Measurements from ENCODE around the gene ZSCAN16. TPM values are rescaled to one million over a fixed set of nuclear protein-coding genes. Genes with fewer than 3 reads are reported as not detected.
"Not testable (repeated sequence)": the region's sequence is repeated elsewhere in the genome, so short reads cannot be mapped to it uniquely, and the experiment has no call there.

Gene ZSCAN16
- total and polyA plus RNA-seq, 4 donors = 4.4 to 7.3 (median 4.7) TPM

DNA sequence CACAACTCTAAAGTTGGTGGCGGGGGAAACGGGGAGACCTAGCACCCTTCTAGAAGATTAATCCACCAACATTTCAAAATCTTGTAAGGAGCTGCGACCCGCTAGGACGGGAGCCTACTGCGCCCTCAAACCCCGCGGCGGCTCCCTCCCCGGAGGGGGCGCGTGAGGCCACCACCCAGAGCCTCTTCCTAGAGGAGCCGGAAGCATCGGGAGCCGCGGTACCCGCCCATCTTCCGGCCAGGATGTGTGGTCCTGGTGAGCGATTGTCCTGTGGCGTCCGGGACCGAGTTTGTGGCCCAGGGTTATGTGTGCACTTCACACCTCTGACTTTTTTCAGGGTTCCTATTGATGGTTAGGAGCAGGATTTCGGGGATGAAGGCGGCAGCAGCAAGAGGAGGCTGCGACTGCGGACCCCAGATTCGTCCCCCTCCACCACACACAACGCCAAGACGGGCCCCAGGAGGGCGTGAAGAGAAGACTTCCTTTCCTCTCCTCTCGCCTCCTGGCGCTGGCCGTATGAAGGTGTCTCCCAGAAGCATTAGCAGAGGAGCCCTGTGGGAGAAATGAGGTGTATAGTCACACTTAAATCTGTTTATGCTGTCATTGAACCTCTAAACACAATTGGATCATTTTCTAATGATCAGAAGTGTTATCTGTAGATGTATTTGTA is 33.4 kb upstream of the ZSCAN16 start:
- Histone ChIP-seq H3K4me3 (ENCODE audit: low read length in 2 of 2) (peak overlapping the region in 1 of 2 donors; percentile 18), H3K27me3 (ENCODE audit: control insufficient read depth in 1 of 2, insufficient read depth in 2 of 2, low read length in 1 of 2) (no peaks in the 10 kb centered on the region), H3K36me3 (ENCODE audit: control insufficient read depth in 1 of 2, insufficient read depth in 2 of 2, low read length in 1 of 2) (no peaks in the 10 kb centered on the region), H3K9me3 (ENCODE audit: control insufficient read depth, low read length) (peaks cover 7% of the 10 kb centered on the region), H3K27ac (ENCODE audit: low read depth in 1 of 2, low read length in 2 of 2) (no peak overlapping the region), H3K4me1 (ENCODE audit: control insufficient read depth in 1 of 2, insufficient read depth in 2 of 2, low read length in 2 of 2) (no peaks in the 10 kb centered on the region)
- peak in 1 of 2 donors; percentile 75 for DNase-seq
- intact Hi-C loops (cut with DNase I) = no loop called here
- no peak for ATAC-seq (ENCODE audit: low FRiP score)
- 7 to 12% methylated on average over 33 of the region's 33 CpGs for WGBS, 2 donors

DNA sequence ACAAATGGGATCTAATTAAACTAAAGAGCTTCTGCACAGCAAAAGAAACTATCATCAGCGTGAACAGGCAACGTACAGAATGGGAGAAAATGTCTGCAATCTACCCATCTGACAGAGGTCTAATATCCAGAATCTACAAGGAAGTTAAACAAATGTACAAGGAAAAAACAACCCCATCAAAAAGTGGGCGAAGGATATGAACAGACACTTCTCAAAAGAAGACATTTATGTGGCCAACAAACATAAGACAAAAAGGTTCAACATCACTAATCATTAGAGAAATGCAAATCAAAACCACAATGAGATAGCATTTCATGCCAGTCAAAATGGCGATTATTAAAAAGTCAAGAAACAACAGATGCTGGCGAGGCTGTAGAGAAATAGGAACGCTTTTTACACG is 22.2 kb upstream of the ZSCAN16 start:
- H3K27ac ChIP-seq (ENCODE audit: low read depth in 1 of 2, low read length in 2 of 2); intact Hi-C loops (cut with DNase I); H3K9me3 ChIP-seq (ENCODE audit: control insufficient read depth, low read length); DNase-seq; ATAC-seq (ENCODE audit: low FRiP score); H3K4me1 ChIP-seq (ENCODE audit: control insufficient read depth in 1 of 2, insufficient read depth in 2 of 2, low read length in 2 of 2); H3K36me3 ChIP-seq (ENCODE audit: control insufficient read depth in 1 of 2, insufficient read depth in 2 of 2, low read length in 1 of 2); H3K4me3 ChIP-seq (ENCODE audit: low read length in 2 of 2); H3K27me3 ChIP-seq (ENCODE audit: control insufficient read depth in 1 of 2, insufficient read depth in 2 of 2, low read length in 1 of 2): not testable (repeated sequence)
- 84% methylated on average over 7 of the region's 7 CpGs for WGBS, 2 donors

DNA sequence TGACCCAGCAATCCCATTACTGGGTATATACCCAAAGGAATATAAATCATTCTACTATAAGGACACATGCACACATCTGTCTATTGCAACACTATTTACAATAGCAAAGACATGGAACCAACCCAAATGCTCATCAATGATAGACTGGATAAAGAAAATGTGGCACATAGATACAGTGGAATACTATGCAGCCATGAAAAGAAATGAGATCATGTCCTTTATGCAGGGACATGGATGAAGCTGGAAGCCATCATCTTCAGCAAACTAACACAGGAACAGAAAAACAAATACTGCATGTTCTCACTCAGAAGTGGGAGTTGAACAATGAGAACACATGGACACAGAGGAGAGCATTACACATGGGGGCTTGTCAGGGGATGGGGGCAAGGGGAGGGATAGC is 21.7 kb upstream of the ZSCAN16 start:
- DNase-seq; H3K27me3 ChIP-seq (ENCODE audit: control insufficient read depth in 1 of 2, insufficient read depth in 2 of 2, low read length in 1 of 2); H3K4me3 ChIP-seq (ENCODE audit: low read length in 2 of 2); H3K9me3 ChIP-seq (ENCODE audit: control insufficient read depth, low read length); H3K27ac ChIP-seq (ENCODE audit: low read depth in 1 of 2, low read length in 2 of 2); intact Hi-C loops (cut with DNase I); H3K36me3 ChIP-seq (ENCODE audit: control insufficient read depth in 1 of 2, insufficient read depth in 2 of 2, low read length in 1 of 2); ATAC-seq (ENCODE audit: low FRiP score); H3K4me1 ChIP-seq (ENCODE audit: control insufficient read depth in 1 of 2, insufficient read depth in 2 of 2, low read length in 2 of 2): not testable (repeated sequence)

- intact Hi-C loops (cut with DNase I) = no loop called here
- Histone ChIP-seq H3K27me3 (ENCODE audit: control insufficient read depth in 1 of 2, insufficient read depth in 2 of 2, low read length in 1 of 2) (no peaks in the 10 kb centered on the region), H3K36me3 (ENCODE audit: control insufficient read depth in 1 of 2, insufficient read depth in 2 of 2, low read length in 1 of 2) (no peaks in the 10 kb centered on the region), H3K9me3 (ENCODE audit: control insufficient read depth, low read length) (no peaks in the 10 kb centered on the region), H3K4me3 (ENCODE audit: low read length in 2 of 2) (peak overlapping the region; percentile 52 to 85), H3K27ac (ENCODE audit: low read depth in 1 of 2, low read length in 2 of 2) (peak overlapping the region in 1 of 2 donors; percentile 12), H3K4me1 (ENCODE audit: control insufficient read depth in 1 of 2, insufficient read depth in 2 of 2, low read length in 2 of 2) (no peaks in the 10 kb centered on the region)
- ATAC-seq (ENCODE audit: low FRiP score) (peak; percentile 94), DNase-seq (peak; percentile 87 to 90)
- WGBS, 2 donors = 1% methylated on average over 54 of the region's 54 CpGs
Observed at GRCh38 chr6:28104392-28105244, 19.8 kb upstream of the ZSCAN16 start.

DNA sequence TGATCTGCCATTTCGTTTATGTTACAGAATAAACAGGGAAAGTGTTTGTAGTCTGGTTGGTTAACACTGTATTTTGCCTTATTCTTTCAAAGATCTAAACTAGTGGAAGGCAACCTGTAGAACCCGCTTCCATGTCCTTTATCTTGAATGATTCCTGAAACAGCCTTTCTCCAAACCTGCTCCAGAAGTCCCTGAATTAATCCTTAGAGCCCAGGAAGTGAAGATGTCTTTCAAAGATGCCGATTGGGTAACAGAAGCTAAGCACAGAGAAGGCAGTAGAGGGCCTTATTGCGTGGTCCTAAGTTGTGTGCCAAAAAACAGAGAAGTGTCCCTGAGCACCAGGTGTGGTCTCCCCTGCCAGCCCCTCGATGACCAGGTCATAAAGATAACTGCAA is 19.2 kb upstream of the ZSCAN16 start:
- no peaks in the 10 kb centered on the region for H3K9me3 ChIP-seq (ENCODE audit: control insufficient read depth, low read length)
- ATAC-seq (ENCODE audit: low FRiP score) = no peak
- intact Hi-C loops (cut with DNase I) = no loop called here
- no peaks in the 10 kb centered on the region for H3K4me1 ChIP-seq (ENCODE audit: control insufficient read depth in 1 of 2, insufficient read depth in 2 of 2, low read length in 2 of 2)
- peak overlapping the region; percentile 52 to 85 for H3K4me3 ChIP-seq (ENCODE audit: low read length in 2 of 2)
- no peak overlapping the region for H3K27ac ChIP-seq (ENCODE audit: low read depth in 1 of 2, low read length in 2 of 2)
- DNase-seq = no peak
- no peaks in the 10 kb centered on the region for H3K27me3 ChIP-seq (ENCODE audit: control insufficient read depth in 1 of 2, insufficient read depth in 2 of 2, low read length in 1 of 2)
- no peaks in the 10 kb centered on the region for H3K36me3 ChIP-seq (ENCODE audit: control insufficient read depth in 1 of 2, insufficient read depth in 2 of 2, low read length in 1 of 2)
- WGBS, 2 donors = 27 to 29% methylated on average over 5 of the region's 5 CpGs

DNA sequence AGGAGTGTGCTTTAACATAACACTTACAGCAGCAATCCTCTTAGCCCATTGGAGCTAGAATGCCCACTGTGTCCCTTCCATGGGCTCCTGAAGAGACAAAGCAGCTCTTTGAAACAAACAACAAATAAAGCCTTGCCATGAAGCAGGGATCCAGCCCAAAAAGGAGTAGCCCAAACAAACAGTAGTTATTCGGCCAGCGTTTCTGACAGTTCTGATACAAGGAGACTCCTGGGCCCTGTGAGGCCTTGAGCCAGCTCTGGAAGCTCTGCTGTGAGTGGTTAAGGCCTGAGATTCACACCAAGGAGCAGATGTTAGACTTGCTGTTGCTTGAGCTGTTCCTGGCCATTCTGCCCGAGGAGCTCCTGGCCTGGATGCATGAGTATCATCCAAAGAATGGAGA is 16.9 kb upstream of the ZSCAN16 start:
- Histone ChIP-seq H3K27me3 (ENCODE audit: control insufficient read depth in 1 of 2, insufficient read depth in 2 of 2, low read length in 1 of 2) (no peaks in the 10 kb centered on the region), H3K4me1 (ENCODE audit: control insufficient read depth in 1 of 2, insufficient read depth in 2 of 2, low read length in 2 of 2) (no peaks in the 10 kb centered on the region), H3K36me3 (ENCODE audit: control insufficient read depth in 1 of 2, insufficient read depth in 2 of 2, low read length in 1 of 2) (no peaks in the 10 kb centered on the region), H3K27ac (ENCODE audit: low read depth in 1 of 2, low read length in 2 of 2) (no peak overlapping the region), H3K9me3 (ENCODE audit: control insufficient read depth, low read length) (no peaks in the 10 kb centered on the region), H3K4me3 (ENCODE audit: low read length in 2 of 2) (no peak overlapping the region)
- DNase-seq = no peak
- WGBS, 2 donors = 77 to 79% methylated on average over 3 of the region's 3 CpGs
- ATAC-seq (ENCODE audit: low FRiP score) = no peak
- intact Hi-C loops (cut with DNase I) = no loop called here

DNA sequence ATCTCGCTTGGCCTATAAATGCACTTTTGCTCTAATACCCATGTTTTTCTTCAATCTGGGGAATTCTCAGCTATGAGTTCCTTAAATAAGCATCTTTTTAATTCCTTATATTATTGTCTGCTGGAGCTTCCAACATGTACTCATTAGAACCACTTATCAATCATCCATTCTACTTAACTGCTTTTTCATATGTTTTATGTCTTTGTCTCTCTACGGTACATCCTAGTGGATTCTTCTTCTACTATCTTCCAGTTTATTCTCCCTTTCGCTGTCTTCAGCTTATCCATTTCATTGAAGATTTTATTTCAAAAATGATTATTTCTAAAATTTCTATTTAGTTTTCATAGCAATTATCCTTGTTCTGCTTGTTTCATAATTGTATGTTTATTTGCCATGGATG is 12.4 kb upstream of the ZSCAN16 start:
- DNase-seq (no peak), ATAC-seq (ENCODE audit: low FRiP score) (no peak)
- Histone ChIP-seq H3K4me1 (ENCODE audit: control insufficient read depth in 1 of 2, insufficient read depth in 2 of 2, low read length in 2 of 2) (no peaks in the 10 kb centered on the region), H3K27ac (ENCODE audit: low read depth in 1 of 2, low read length in 2 of 2) (no peak overlapping the region), H3K4me3 (ENCODE audit: low read length in 2 of 2) (no peak overlapping the region), H3K36me3 (ENCODE audit: control insufficient read depth in 1 of 2, insufficient read depth in 2 of 2, low read length in 1 of 2) (no peaks in the 10 kb centered on the region), H3K9me3 (ENCODE audit: control insufficient read depth, low read length) (no peaks in the 10 kb centered on the region), H3K27me3 (ENCODE audit: control insufficient read depth in 1 of 2, insufficient read depth in 2 of 2, low read length in 1 of 2) (no peaks in the 10 kb centered on the region)
- intact Hi-C loops (cut with DNase I) = no loop called here
- 74 to 96% methylated on average over 3 of the region's 3 CpGs for WGBS, 2 donors

DNA sequence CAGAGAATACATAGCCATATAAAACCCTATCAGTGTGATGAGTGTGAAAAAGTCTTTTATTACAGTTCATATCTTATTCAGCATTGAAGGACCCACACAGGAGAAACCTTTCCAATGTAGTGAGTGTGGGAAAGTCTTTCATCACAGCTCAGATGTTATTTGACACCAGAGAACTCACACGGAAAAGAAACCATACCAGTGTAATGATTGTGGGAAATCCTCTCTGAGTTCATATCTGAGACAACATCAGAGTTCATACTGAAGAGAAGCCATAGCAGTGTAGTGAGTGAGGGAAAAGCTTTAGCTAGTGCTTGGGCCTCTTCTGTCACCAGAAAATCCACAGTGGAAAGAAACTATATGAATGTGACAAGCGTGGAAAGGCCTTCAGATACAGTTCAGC is 8.6 kb upstream of the ZSCAN16 start:
- WGBS, 2 donors = 70 to 78% methylated on average over 2 of the region's 2 CpGs

More for the DNA sequence above, 8.6 kb upstream of the ZSCAN16 start:
- Histone ChIP-seq H3K4me3 (ENCODE audit: low read length in 2 of 2) (no peak overlapping the region), H3K27ac (ENCODE audit: low read depth in 1 of 2, low read length in 2 of 2) (no peak overlapping the region), H3K4me1 (ENCODE audit: control insufficient read depth in 1 of 2, insufficient read depth in 2 of 2, low read length in 2 of 2) (no peaks in the 10 kb centered on the region), H3K27me3 (ENCODE audit: control insufficient read depth in 1 of 2, insufficient read depth in 2 of 2, low read length in 1 of 2) (no peaks in the 10 kb centered on the region), H3K36me3 (ENCODE audit: control insufficient read depth in 1 of 2, insufficient read depth in 2 of 2, low read length in 1 of 2) (peaks cover 0 to 4% of the 10 kb centered on the region in 2 donors), H3K9me3 (ENCODE audit: control insufficient read depth, low read length) (no peaks in the 10 kb centered on the region)
- ATAC-seq (ENCODE audit: low FRiP score) = no peak
- no peak for DNase-seq
- intact Hi-C loops (cut with DNase I) = no loop called here

All from aorta (tissue), 5 donors.